H9 (cell line): ENCODE measurements around the gene RPL39L. TPM values are rescaled to one million over a fixed set of nuclear protein-coding genes. Genes with fewer than 3 reads are reported as not detected.

Experiments used
- DNase-seq: peaks from one replicate; pipeline ENCODE4 v3.0.0-alpha.2; 2017
- H2AFZ ChIP-seq: one replicate; pipeline ENCODE4 v1.6.1; 2013; ENCODE audit warnings: mild to moderate bottlenecking, low read length, control low read depth, moderate library complexity
- H2AK5ac ChIP-seq: 2 replicates; pipeline ENCODE4 v1.6.1; 2013; ENCODE audit warnings: low read length, control low read depth, mixed read lengths; ENCODE audit not compliant: insufficient read length
- H2BK120ac ChIP-seq: one replicate; pipeline ENCODE4 v1.6.1; 2013; ENCODE audit warnings: low read depth, mild to moderate bottlenecking, low read length, control low read depth, inconsistent platforms; ENCODE audit not compliant: poor library complexity, severe bottlenecking
- H2BK12ac ChIP-seq: 2 replicates; pipeline ENCODE4 v1.6.1; 2013; ENCODE audit warnings: low read length, control low read depth, mixed read lengths, low read depth; ENCODE audit not compliant: insufficient read length
- H2BK15ac ChIP-seq: 2 replicates; pipeline ENCODE4 v1.6.1; 2013; ENCODE audit warnings: low read depth, low read length, control low read depth
- H2BK20ac ChIP-seq: one replicate; pipeline ENCODE4 v1.6.1; 2013; ENCODE audit warnings: low read depth, mild to moderate bottlenecking, low read length, control low read depth, inconsistent platforms; ENCODE audit not compliant: poor library complexity, severe bottlenecking
- H2BK5ac ChIP-seq: 2 replicates; pipeline ENCODE4 v1.6.1; 2013; ENCODE audit warnings: low read length, control low read depth, mixed read lengths; ENCODE audit not compliant: insufficient read length
- H3K14ac ChIP-seq: 2 replicates; pipeline ENCODE4 v1.6.1; 2013; ENCODE audit warnings: low read length, control low read depth; ENCODE audit not compliant: insufficient read depth
- H3K18ac ChIP-seq: 2 replicates; pipeline ENCODE4 v1.6.1; 2013; ENCODE audit warnings: low read depth, mild to moderate bottlenecking, mixed read lengths, low read length, control low read depth; ENCODE audit not compliant: insufficient read length
- H3K23ac ChIP-seq: 2 replicates; pipeline ENCODE4 v1.6.1; 2013; ENCODE audit warnings: low read length, control low read depth, mixed read lengths, low read depth; ENCODE audit not compliant: insufficient read length
- H3K23me2 ChIP-seq: 2 replicates; pipeline ENCODE4 v1.6.1; 2013; ENCODE audit warnings: low read depth, mild to moderate bottlenecking, mixed read lengths, low read length, control low read depth; ENCODE audit not compliant: insufficient read length, poor library complexity, severe bottlenecking
- H3K27ac ChIP-seq: 2 replicates; pipeline ENCODE4 v1.5.1; 2013; ENCODE audit warnings: low read length, control low read depth, mixed read lengths, low read depth; ENCODE audit not compliant: insufficient read length
- H3K27me3 ChIP-seq: 2 replicates; pipeline ENCODE4 v1.6.1; 2013; ENCODE audit warnings: low read length, control low read depth, inconsistent platforms; ENCODE audit not compliant: insufficient read depth
- H3K4ac ChIP-seq: 2 replicates; pipeline ENCODE4 v1.6.1; 2013; ENCODE audit warnings: low read depth, mild to moderate bottlenecking, control low read depth, inconsistent platforms, low read length, moderate library complexity
- H3K4me1 ChIP-seq: 2 replicates; pipeline ENCODE4 v1.6.1; 2013; ENCODE audit warnings: low read length, control low read depth, inconsistent platforms; ENCODE audit not compliant: insufficient read depth
- H3K4me2 ChIP-seq: 2 replicates; pipeline ENCODE4 v1.6.1; 2013; ENCODE audit warnings: low read length, control low read depth, mixed read lengths; ENCODE audit not compliant: insufficient read length, insufficient read depth
- H3K56ac ChIP-seq: 2 replicates; pipeline ENCODE4 v1.6.1; 2013; ENCODE audit warnings: low read depth, mild to moderate bottlenecking, mixed read lengths, low read length, control low read depth; ENCODE audit not compliant: insufficient read length
- H3K79me1 ChIP-seq: 2 replicates; pipeline ENCODE4 v1.6.1; 2013; ENCODE audit warnings: low read depth, mild to moderate bottlenecking, moderate library complexity, low read length, control low read depth, inconsistent platforms; ENCODE audit not compliant: insufficient read depth, poor library complexity, severe bottlenecking
- H3K79me2 ChIP-seq: 2 replicates; pipeline ENCODE4 v1.6.1; 2013; ENCODE audit warnings: low read length, control low read depth, inconsistent platforms; ENCODE audit not compliant: insufficient read depth
- H3K9ac ChIP-seq: 2 replicates; pipeline ENCODE4 v1.6.1; 2013; ENCODE audit warnings: low read length, control low read depth, mixed read lengths; ENCODE audit not compliant: insufficient read length; ENCODE audit errors: extremely low read depth
- H3K9me3 ChIP-seq: one replicate; pipeline ENCODE4 v1.6.1; 2013; ENCODE audit warnings: low read depth, low read length, inconsistent platforms; ENCODE audit not compliant: control insufficient read depth
- H3T11ph ChIP-seq: one replicate; pipeline ENCODE4 v1.6.1; 2013; ENCODE audit warnings: mild to moderate bottlenecking, low read length, control low read depth, inconsistent platforms
- H4K20me1 ChIP-seq: one replicate; pipeline ENCODE4 v1.6.1; 2013; ENCODE audit not compliant: control insufficient read depth, insufficient read length, insufficient read depth
- H4K5ac ChIP-seq: 2 replicates; pipeline ENCODE4 v1.6.1; 2013; ENCODE audit warnings: low read depth, mild to moderate bottlenecking, mixed read lengths, low read length, control low read depth; ENCODE audit not compliant: insufficient read length
- H4K8ac ChIP-seq: replicated peaks from 2 replicates; pipeline ENCODE4 v1.6.1; 2013; ENCODE audit warnings: low read length, control low read depth, mixed read lengths, low read depth; ENCODE audit not compliant: insufficient read length
- H4K91ac ChIP-seq: 2 replicates; pipeline ENCODE4 v1.6.1; 2013; ENCODE audit warnings: low read depth, mild to moderate bottlenecking, moderate library complexity, mixed read lengths, low read length, control low read depth; ENCODE audit not compliant: insufficient read length
- H3K27ac Mint-ChIP-seq, 3 experiments: 2 replicates in 2 of 3; 3 replicates in 1 of 3; pipeline ENCODE4 v1.8.0; 2020 to 2021; ENCODE audit warnings: mixed read lengths in 3 of 3, mild to moderate bottlenecking in 1 of 3, moderate library complexity in 1 of 3
- H3K27me3 Mint-ChIP-seq: 2 replicates; pipeline ENCODE4 v1.8.0; 2021; ENCODE audit warnings: low read depth, mild to moderate bottlenecking, moderate library complexity, mixed read lengths
- H3K36me3 Mint-ChIP-seq, 3 experiments: 2 replicates in 2 of 3; 3 replicates in 1 of 3; pipeline ENCODE4 v1.8.0; 2020 to 2021; ENCODE audit warnings: low read depth in 3 of 3, mixed read lengths in 3 of 3; ENCODE audit not compliant: insufficient read depth in 1 of 3
- H3K4me1 Mint-ChIP-seq, 2 experiments: 2 replicates each; pipeline ENCODE4 v1.8.0; 2020; ENCODE audit warnings: mixed read lengths in 2 of 2
- H3K4me3 Mint-ChIP-seq, 2 experiments: 2 replicates in 1 of 2; 3 replicates in 1 of 2; pipeline ENCODE4 v1.8.0; 2020 to 2021; ENCODE audit warnings: mild to moderate bottlenecking in 2 of 2, mixed read lengths in 2 of 2, moderate library complexity in 1 of 2
- H3K9me3 Mint-ChIP-seq, 2 experiments: 2 replicates in 1 of 2; 3 replicates in 1 of 2; pipeline ENCODE4 v1.8.0; 2020; ENCODE audit warnings: mild to moderate bottlenecking in 2 of 2, mixed read lengths in 2 of 2, moderate library complexity in 1 of 2
- WGBS: extraction: QIAGEN DNeasy Blood & Tissue Kit; methylation state at CpG from one replicate; pipeline ENCODE4 v1.1.7; 2013; ENCODE audit warnings: missing lambda C conversion rate, low lambda C conversion rate, mixed read lengths; ENCODE audit not compliant: insufficient read length; ENCODE audit errors: extremely low coverage; 5-methylcytosine and 5-hydroxymethylcytosine counted together
- total RNA-seq: library from RNA; stranded (reverse); gene quantifications from 2 replicates; pipeline ENCODE4 v1.2.1, GENCODE V29; 2021
- TF ChIP-seq, protein P1 (sequence below): fragments of 200-600 bp; sonication (generic); conservative IDR thresholded peaks from 3 replicates; pipeline ENCODE4 v1.8.0; 2021; ENCODE audit warnings: antibody characterized with exemption, mild to moderate bottlenecking

Gene RPL39L
- total RNA-seq, 1 experiment from 2014 or later, result 71.7 TPM

DNA sequence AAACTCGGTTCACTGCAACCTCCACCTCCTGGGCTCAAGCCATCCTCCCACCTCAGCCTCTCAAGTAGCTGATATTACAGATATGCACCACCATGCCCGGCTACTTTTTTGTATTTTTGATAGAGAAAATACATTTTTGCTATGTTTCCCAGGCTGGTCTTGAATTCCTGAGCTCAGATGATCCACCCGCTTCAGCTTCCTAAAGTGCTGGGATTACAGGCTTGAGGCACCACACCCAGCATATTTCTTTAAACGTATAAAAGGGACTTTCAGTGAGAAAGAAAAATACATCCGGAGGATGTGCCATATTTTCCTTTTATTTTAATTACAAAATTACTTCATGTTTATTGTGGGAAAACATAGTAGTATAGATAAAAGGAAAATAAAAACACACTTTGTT lies 55.2 kb downstream of the RPL39L start:
- Histone ChIP-seq H4K91ac (no peak overlapping the region), H3K27ac (no peak overlapping the region), H2BK12ac (no peak overlapping the region), H2BK15ac (no peak overlapping the region), H3K79me1 (no peaks in the 10 kb centered on the region), H3K23me2 (no peaks in the 10 kb centered on the region), H2BK120ac (no peak overlapping the region), H2BK20ac (no peak overlapping the region), H2AK5ac (no peak overlapping the region), H3K4me1 (peaks cover 6% of the 10 kb centered on the region; the same call in 1 of the 2 replicates), H4K8ac (no peak overlapping the region), H3K79me2 (no peaks in the 10 kb centered on the region), H3K9me3 (no peaks in the 10 kb centered on the region), H3K27me3 (no peaks in the 10 kb centered on the region), H3K9ac (no peak overlapping the region), H3K23ac (no peak overlapping the region), H3K4ac (no peak overlapping the region), H3K14ac (no peak overlapping the region), H4K20me1 (no peaks in the 10 kb centered on the region), H3T11ph (no peak overlapping the region), H3K18ac (no peak overlapping the region), H4K5ac (no peak overlapping the region), H3K56ac (no peak overlapping the region), H3K4me2 (no peak overlapping the region), H2BK5ac (no peak overlapping the region), H2AFZ (no peak overlapping the region)
- H3K4me1 Mint-ChIP-seq, result peaks cover 23 to 26% of the 10 kb centered on the region in 2 experiments
- TF ChIP-seq, protein P1, sequence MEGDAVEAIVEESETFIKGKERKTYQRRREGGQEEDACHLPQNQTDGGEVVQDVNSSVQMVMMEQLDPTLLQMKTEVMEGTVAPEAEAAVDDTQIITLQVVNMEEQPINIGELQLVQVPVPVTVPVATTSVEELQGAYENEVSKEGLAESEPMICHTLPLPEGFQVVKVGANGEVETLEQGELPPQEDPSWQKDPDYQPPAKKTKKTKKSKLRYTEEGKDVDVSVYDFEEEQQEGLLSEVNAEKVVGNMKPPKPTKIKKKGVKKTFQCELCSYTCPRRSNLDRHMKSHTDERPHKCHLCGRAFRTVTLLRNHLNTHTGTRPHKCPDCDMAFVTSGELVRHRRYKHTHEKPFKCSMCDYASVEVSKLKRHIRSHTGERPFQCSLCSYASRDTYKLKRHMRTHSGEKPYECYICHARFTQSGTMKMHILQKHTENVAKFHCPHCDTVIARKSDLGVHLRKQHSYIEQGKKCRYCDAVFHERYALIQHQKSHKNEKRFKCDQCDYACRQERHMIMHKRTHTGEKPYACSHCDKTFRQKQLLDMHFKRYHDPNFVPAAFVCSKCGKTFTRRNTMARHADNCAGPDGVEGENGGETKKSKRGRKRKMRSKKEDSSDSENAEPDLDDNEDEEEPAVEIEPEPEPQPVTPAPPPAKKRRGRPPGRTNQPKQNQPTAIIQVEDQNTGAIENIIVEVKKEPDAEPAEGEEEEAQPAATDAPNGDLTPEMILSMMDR, result no peak
- no peak for DNase-seq
- no peak overlapping the region for H3K4me3 Mint-ChIP-seq
- no peak overlapping the region for H3K27ac Mint-ChIP-seq
- H3K9me3 Mint-ChIP-seq, result peaks cover 14 to 26% of the 10 kb centered on the region in 2 experiments
- H3K27me3 Mint-ChIP-seq, result no peaks in the 10 kb centered on the region
- WGBS, result no CpG with 5 or more reads among the region's 5 CpGs
- H3K36me3 Mint-ChIP-seq, result peaks cover 8 to 17% (median 12%) of the 10 kb centered on the region in 3 experiments; a peak in 6 of 7 replicates
